MM.1S (cell line): ENCODE results near the gene PLOD3.

Experiments used
- CTCF ChIP-seq: fragments of 300-600 bp; sonication (generic); IDR thresholded peaks from 2 replicates; pipeline ENCODE4 v1.5.1; 2016; ENCODE audit warnings: antibody characterized with exemption, low read length, mixed read lengths
- EZH2 ChIP-seq: fragments of 300-600 bp; sonication (generic); optimal IDR thresholded peaks from 2 replicates; pipeline ENCODE3; 2017; ENCODE audit warnings: low read depth, mild to moderate bottlenecking, antibody characterized with exemption, low read length, mixed read lengths
- EZH2phosphoT487 ChIP-seq: fragments of 300-600 bp; sonication (generic); IDR thresholded peaks from 2 replicates; pipeline ENCODE4 v1.6.1; 2018; ENCODE audit warnings: antibody characterized with exemption, low read length

- TF ChIP-seq CTCF, result no peak
- TF ChIP-seq EZH2, result no peak
- no peak for TF ChIP-seq EZH2phosphoT487
Observed at GRCh38 chr7:101195884-101196283, 21.5 kb downstream of the PLOD3 start.
